ENCODE measurements around the gene CAMK1.

The CAMK1 gene

GRCh38 chr3:9807981-9808344 is 38.2 kb upstream of the CAMK1 start:
- H3K4me1 ChIP-seq (ENCODE audit: insufficient read depth, low read length) = peaks cover 9% of the 10 kb centered on the region; the same call in 1 of the 2 replicates
- 98% methylated on average over 2 of the region's 2 CpGs for WGBS
- H3K4me3 ChIP-seq (ENCODE audit: low read length) = no peak overlapping the region
- no peak overlapping the region for H3K27ac ChIP-seq (ENCODE audit: low read depth, low read length)
- H3K27me3 ChIP-seq (ENCODE audit: insufficient read depth, low read length) = peaks cover 14% of the 10 kb centered on the region
- no peaks in the 10 kb centered on the region for H3K9me3 ChIP-seq (ENCODE audit: insufficient read depth, low read depth, low read length)
- H3K36me3 ChIP-seq (ENCODE audit: insufficient read depth, low read length) = peaks cover 46% of the 10 kb centered on the region
- no peak overlapping the region for H3K9ac ChIP-seq (ENCODE audit: low read depth, low read length)

- H3K36me3 ChIP-seq (ENCODE audit: insufficient read depth, low read length) = peaks cover 54% of the 10 kb centered on the region
- no peak overlapping the region for H3K9ac ChIP-seq (ENCODE audit: low read depth, low read length)
- H3K27me3 ChIP-seq (ENCODE audit: insufficient read depth, low read length) = peaks cover 14% of the 10 kb centered on the region
- peaks cover 9% of the 10 kb centered on the region; the same call in 1 of the 2 replicates for H3K4me1 ChIP-seq (ENCODE audit: insufficient read depth, low read length)
- no peak overlapping the region for H3K4me3 ChIP-seq (ENCODE audit: low read length)
- WGBS = 95% methylated on average over 7 of the region's 7 CpGs
- no peaks in the 10 kb centered on the region for H3K9me3 ChIP-seq (ENCODE audit: insufficient read depth, low read depth, low read length)
- no peak overlapping the region for H3K27ac ChIP-seq (ENCODE audit: low read depth, low read length)
Observed at GRCh38 chr3:9806688-9807589, 37.2 kb upstream of the CAMK1 start.

DNA sequence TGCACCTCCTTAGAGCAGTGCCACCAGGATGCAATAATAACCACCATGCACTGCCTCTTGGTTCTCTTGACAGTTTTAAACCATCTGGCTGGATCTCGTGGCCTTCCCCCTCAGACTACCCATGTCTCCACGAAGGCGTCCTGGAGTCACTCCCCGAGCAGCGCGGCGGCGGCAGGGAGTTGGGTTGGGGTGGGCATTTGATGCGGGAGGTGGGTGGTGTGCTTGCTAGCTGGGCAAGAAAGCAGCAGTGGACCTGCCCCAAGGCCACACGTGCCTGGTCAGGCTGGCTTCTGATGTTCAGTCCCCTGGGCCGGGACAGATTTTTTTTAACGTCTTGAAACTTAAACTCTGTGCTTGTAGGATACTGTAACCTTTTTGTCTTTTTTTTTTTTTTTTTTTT is 36.4 kb upstream of the CAMK1 start:
- WGBS = 97% methylated on average over 12 of the region's 12 CpGs
- peaks cover 7% of the 10 kb centered on the region for H3K27me3 ChIP-seq (ENCODE audit: insufficient read depth, low read length)
- no peak overlapping the region for H3K9ac ChIP-seq (ENCODE audit: low read depth, low read length)
- peaks cover 9% of the 10 kb centered on the region; the same call in 1 of the 2 replicates for H3K4me1 ChIP-seq (ENCODE audit: insufficient read depth, low read length)
- H3K4me3 ChIP-seq (ENCODE audit: low read length) = no peak overlapping the region
- peaks cover 61% of the 10 kb centered on the region for H3K36me3 ChIP-seq (ENCODE audit: insufficient read depth, low read length)
- H3K27ac ChIP-seq (ENCODE audit: low read depth, low read length) = no peak overlapping the region
- no peaks in the 10 kb centered on the region for H3K9me3 ChIP-seq (ENCODE audit: insufficient read depth, low read depth, low read length)

GRCh38 chr3:9804996-9805395 is 35.2 kb upstream of the CAMK1 start:
- no peaks in the 10 kb centered on the region for H3K27me3 ChIP-seq (ENCODE audit: insufficient read depth, low read length)
- peaks cover 72% of the 10 kb centered on the region for H3K36me3 ChIP-seq (ENCODE audit: insufficient read depth, low read length)
- no peak overlapping the region for H3K4me3 ChIP-seq (ENCODE audit: low read length)
- WGBS = 95% methylated on average over 5 of the region's 5 CpGs
- H3K27ac ChIP-seq (ENCODE audit: low read depth, low read length) = no peak overlapping the region
- no peak overlapping the region for H3K9ac ChIP-seq (ENCODE audit: low read depth, low read length)
- H3K9me3 ChIP-seq (ENCODE audit: insufficient read depth, low read depth, low read length) = no peaks in the 10 kb centered on the region
- H3K4me1 ChIP-seq (ENCODE audit: insufficient read depth, low read length) = peaks cover 9% of the 10 kb centered on the region; the same call in 1 of the 2 replicates

- Histone ChIP-seq H3K4me3 (ENCODE audit: low read length) (no peak overlapping the region), H3K27ac (ENCODE audit: low read depth, low read length) (no peak overlapping the region), H3K36me3 (ENCODE audit: insufficient read depth, low read length) (peaks cover 87% of the 10 kb centered on the region), H3K4me1 (ENCODE audit: insufficient read depth, low read length) (no peaks in the 10 kb centered on the region), H3K9me3 (ENCODE audit: insufficient read depth, low read depth, low read length) (no peaks in the 10 kb centered on the region), H3K9ac (ENCODE audit: low read depth, low read length) (no peak overlapping the region), H3K27me3 (ENCODE audit: insufficient read depth, low read length) (no peaks in the 10 kb centered on the region)
- WGBS = 87% methylated on average over 1 of the region's 1 CpG
Observed at GRCh38 chr3:9803494-9803893, 33.7 kb upstream of the CAMK1 start.

DNA sequence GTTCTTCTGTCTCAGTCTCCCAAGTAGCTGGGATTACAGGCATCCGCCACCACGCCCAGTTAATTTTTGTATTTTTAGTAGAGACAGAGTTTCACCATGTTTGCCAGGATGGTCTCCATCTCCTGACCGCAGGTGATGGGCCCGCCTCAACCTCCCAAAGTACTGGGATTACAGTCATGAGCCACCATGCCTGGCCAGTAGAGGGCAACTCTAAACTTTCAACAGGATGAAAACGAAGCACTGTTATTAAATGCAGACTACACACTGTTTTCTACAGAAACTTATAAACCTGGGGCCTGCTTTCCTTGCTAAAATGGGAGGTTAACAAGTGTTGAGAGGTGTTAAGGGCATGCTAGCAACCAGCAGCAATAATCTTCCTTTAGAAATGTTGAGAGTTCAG is 30.8 kb upstream of the CAMK1 start:
- H3K36me3 ChIP-seq (ENCODE audit: insufficient read depth, low read length) = peaks cover 86% of the 10 kb centered on the region

GRCh38 chr3:9797196-9797945 is 27.6 kb upstream of the CAMK1 start:
- Histone ChIP-seq H3K27me3 (ENCODE audit: insufficient read depth, low read length) (no peaks in the 10 kb centered on the region), H3K4me3 (ENCODE audit: low read length) (no peak overlapping the region), H3K27ac (ENCODE audit: low read depth, low read length) (no peak overlapping the region), H3K36me3 (ENCODE audit: insufficient read depth, low read length) (peaks cover 67% of the 10 kb centered on the region), H3K4me1 (ENCODE audit: insufficient read depth, low read length) (peaks cover 4% of the 10 kb centered on the region; the same call in 1 of the 2 replicates), H3K9ac (ENCODE audit: low read depth, low read length) (no peak overlapping the region), H3K9me3 (ENCODE audit: insufficient read depth, low read depth, low read length) (no peaks in the 10 kb centered on the region)
- 95% methylated on average over 12 of the region's 12 CpGs for WGBS

More for the DNA sequence above, 30.8 kb upstream of the CAMK1 start:
- no peak overlapping the region for H3K27ac ChIP-seq (ENCODE audit: low read depth, low read length)
- H3K9ac ChIP-seq (ENCODE audit: low read depth, low read length) = no peak overlapping the region
- H3K9me3 ChIP-seq (ENCODE audit: insufficient read depth, low read depth, low read length) = no peaks in the 10 kb centered on the region
- no peaks in the 10 kb centered on the region for H3K4me1 ChIP-seq (ENCODE audit: insufficient read depth, low read length)
- 94% methylated on average over 5 of the region's 5 CpGs for WGBS
- no peak overlapping the region for H3K4me3 ChIP-seq (ENCODE audit: low read length)
- no peaks in the 10 kb centered on the region for H3K27me3 ChIP-seq (ENCODE audit: insufficient read depth, low read length)

DNA sequence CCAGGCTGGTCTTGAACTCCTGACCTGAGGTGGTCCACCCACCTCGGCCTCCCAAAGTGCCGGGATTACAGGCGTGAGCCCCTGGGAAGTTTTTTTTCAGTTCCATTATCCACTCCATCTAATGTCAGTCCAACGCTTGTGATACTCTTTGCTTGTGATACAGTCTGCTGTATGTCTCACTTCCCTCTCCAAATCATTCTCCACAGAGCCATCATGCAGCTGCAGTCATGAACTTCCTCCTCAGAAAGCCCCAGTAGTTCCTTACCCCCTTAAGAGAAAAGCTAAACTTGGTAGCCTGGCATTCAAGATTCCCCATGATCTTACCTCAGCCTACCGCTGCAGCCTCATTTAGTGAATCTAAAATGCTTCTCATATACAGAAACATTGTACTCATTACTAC is 25.5 kb upstream of the CAMK1 start:
- WGBS = 94% methylated on average over 5 of the region's 5 CpGs
- H3K27ac ChIP-seq (ENCODE audit: low read depth, low read length) = no peak overlapping the region
- H3K9me3 ChIP-seq (ENCODE audit: insufficient read depth, low read depth, low read length) = no peaks in the 10 kb centered on the region
- peaks cover 57% of the 10 kb centered on the region for H3K36me3 ChIP-seq (ENCODE audit: insufficient read depth, low read length)
- H3K27me3 ChIP-seq (ENCODE audit: insufficient read depth, low read length) = no peaks in the 10 kb centered on the region
- no peak overlapping the region for H3K4me3 ChIP-seq (ENCODE audit: low read length)
- no peak overlapping the region for H3K9ac ChIP-seq (ENCODE audit: low read depth, low read length)
- peaks cover 6% of the 10 kb centered on the region; the same call in 1 of the 2 replicates for H3K4me1 ChIP-seq (ENCODE audit: insufficient read depth, low read length)

- H3K9ac ChIP-seq (ENCODE audit: low read depth, low read length) = no peak overlapping the region
Observed at GRCh38 chr3:9794400-9794799, 24.7 kb upstream of the CAMK1 start.

GRCh38 chr3:9793161-9793781 is 23.5 kb upstream of the CAMK1 start:
- no peaks in the 10 kb centered on the region for H3K9me3 ChIP-seq (ENCODE audit: insufficient read depth, low read depth, low read length)
- H3K27ac ChIP-seq (ENCODE audit: low read depth, low read length) = peak overlapping the region; percentile 92
- peaks cover 52% of the 10 kb centered on the region for H3K36me3 ChIP-seq (ENCODE audit: insufficient read depth, low read length)
- peak overlapping the region; percentile 96 for H3K4me3 ChIP-seq (ENCODE audit: low read length)
- H3K9ac ChIP-seq (ENCODE audit: low read depth, low read length) = peak overlapping the region; percentile 97
- H3K4me1 ChIP-seq (ENCODE audit: insufficient read depth, low read length) = peaks cover 6% of the 10 kb centered on the region; the same call in 1 of the 2 replicates
- 1% methylated on average over 23 of the region's 23 CpGs for WGBS
- no peaks in the 10 kb centered on the region for H3K27me3 ChIP-seq (ENCODE audit: insufficient read depth, low read length)

More at GRCh38 chr3:9794400-9794799, 24.7 kb upstream of the CAMK1 start:
- Histone ChIP-seq H3K9me3 (ENCODE audit: insufficient read depth, low read depth, low read length) (no peaks in the 10 kb centered on the region), H3K27ac (ENCODE audit: low read depth, low read length) (no peak overlapping the region), H3K27me3 (ENCODE audit: insufficient read depth, low read length) (no peaks in the 10 kb centered on the region), H3K4me3 (ENCODE audit: low read length) (no peak overlapping the region), H3K36me3 (ENCODE audit: insufficient read depth, low read length) (peaks cover 57% of the 10 kb centered on the region), H3K4me1 (ENCODE audit: insufficient read depth, low read length) (peaks cover 6% of the 10 kb centered on the region; the same call in 1 of the 2 replicates)
- WGBS = 96% methylated on average over 11 of the region's 11 CpGs

Data from HUES64 (cell line).